ENCODE results near the gene SLC35A4.

Gene SLC35A4

GRCh38 chr5:140570488-140570887 lies 5.9 kb downstream of the SLC35A4 start:
- DNase-seq, result no peak
- no peak for TF ChIP-seq CTCF (IDR thresholded peaks at IDR 0.05)
- H3K4me3 Mint-ChIP-seq, result no peak overlapping the region
- H3K4me1 Mint-ChIP-seq, result peaks cover 8% of the 10 kb centered on the region
- peaks cover 11% of the 10 kb centered on the region for H3K36me3 Mint-ChIP-seq (ENCODE audit: low read depth)
- H3K27ac Mint-ChIP-seq, result no peak overlapping the region
- peaks cover 15% of the 10 kb centered on the region for H3K27me3 Mint-ChIP-seq (ENCODE audit: low read depth, poor library complexity)
- no peaks in the 10 kb centered on the region for H3K9me3 Mint-ChIP-seq

GRCh38 chr5:140571105-140571504 lies 6.5 kb downstream of the SLC35A4 start:
- TF ChIP-seq CTCF (IDR thresholded peaks at IDR 0.05), result no peak
- Mint-ChIP-seq H3K4me1 (peaks cover 1% of the 10 kb centered on the region), H3K4me3 (no peak overlapping the region), H3K27ac (no peak overlapping the region), H3K36me3 (ENCODE audit: low read depth) (peaks cover 7% of the 10 kb centered on the region), H3K9me3 (no peaks in the 10 kb centered on the region), H3K27me3 (ENCODE audit: low read depth, poor library complexity) (peaks cover 17% of the 10 kb centered on the region)
- no peak for DNase-seq

GRCh38 chr5:140573683-140574082 lies 9.1 kb downstream of the SLC35A4 start:
- TF ChIP-seq CTCF (IDR thresholded peaks at IDR 0.05), result no peak
- no peak overlapping the region for H3K27ac Mint-ChIP-seq
- peaks cover 3% of the 10 kb centered on the region for H3K9me3 Mint-ChIP-seq

GRCh38 chr5:140574165-140574564 lies 9.5 kb downstream of the SLC35A4 start:
- Mint-ChIP-seq H3K27me3 (ENCODE audit: low read depth, poor library complexity) (peaks cover 18% of the 10 kb centered on the region), H3K9me3 (peaks cover 3% of the 10 kb centered on the region), H3K4me3 (no peak overlapping the region), H3K36me3 (ENCODE audit: low read depth) (no peaks in the 10 kb centered on the region), H3K4me1 (no peaks in the 10 kb centered on the region), H3K27ac (no peak overlapping the region)
- DNase-seq, result no peak
- TF ChIP-seq CTCF (IDR thresholded peaks at IDR 0.05), result no peak

More at GRCh38 chr5:140573683-140574082, 9.1 kb downstream of the SLC35A4 start:
- no peaks in the 10 kb centered on the region for H3K36me3 Mint-ChIP-seq (ENCODE audit: low read depth)
- no peak overlapping the region for H3K4me3 Mint-ChIP-seq
- peaks cover 18% of the 10 kb centered on the region for H3K27me3 Mint-ChIP-seq (ENCODE audit: low read depth, poor library complexity)
- no peak for DNase-seq
- no peaks in the 10 kb centered on the region for H3K4me1 Mint-ChIP-seq

- H3K4me3 Mint-ChIP-seq, result no peak overlapping the region
Observed at GRCh38 chr5:140575309-140575708, 10.7 kb downstream of the SLC35A4 start.

More at GRCh38 chr5:140575309-140575708, 10.7 kb downstream of the SLC35A4 start:
- Mint-ChIP-seq H3K27me3 (ENCODE audit: low read depth, poor library complexity) (peaks cover 28% of the 10 kb centered on the region), H3K4me1 (no peaks in the 10 kb centered on the region), H3K9me3 (peaks cover 3% of the 10 kb centered on the region), H3K36me3 (ENCODE audit: low read depth) (no peaks in the 10 kb centered on the region), H3K27ac (no peak overlapping the region)
- no peak for TF ChIP-seq CTCF (IDR thresholded peaks at IDR 0.05)
- no peak for DNase-seq

Measured in nephron progenitor cell (in vitro differentiated cells).